GM12875 (cell line): ENCODE results near the gene CCDC127.
A peak's percentile ranks its signal among the peaks of the same experiment; 100 is the strongest.

Experiments used
- H3K4me3 ChIP-seq: one replicate; pipeline ENCODE4 v1.5.1; 2011; ENCODE audit warnings: low read depth, low read length, control low read depth
- TF ChIP-seq, protein P1 (sequence below): IDR thresholded peaks from 2 replicates; pipeline ENCODE4 v1.5.1; 2011; ENCODE audit warnings: low read depth, mild to moderate bottlenecking, control low read depth, inconsistent platforms, low read length, moderate library complexity, borderline replicate concordance; ENCODE audit not compliant: insufficient read depth

CCDC127 gene

DNA sequence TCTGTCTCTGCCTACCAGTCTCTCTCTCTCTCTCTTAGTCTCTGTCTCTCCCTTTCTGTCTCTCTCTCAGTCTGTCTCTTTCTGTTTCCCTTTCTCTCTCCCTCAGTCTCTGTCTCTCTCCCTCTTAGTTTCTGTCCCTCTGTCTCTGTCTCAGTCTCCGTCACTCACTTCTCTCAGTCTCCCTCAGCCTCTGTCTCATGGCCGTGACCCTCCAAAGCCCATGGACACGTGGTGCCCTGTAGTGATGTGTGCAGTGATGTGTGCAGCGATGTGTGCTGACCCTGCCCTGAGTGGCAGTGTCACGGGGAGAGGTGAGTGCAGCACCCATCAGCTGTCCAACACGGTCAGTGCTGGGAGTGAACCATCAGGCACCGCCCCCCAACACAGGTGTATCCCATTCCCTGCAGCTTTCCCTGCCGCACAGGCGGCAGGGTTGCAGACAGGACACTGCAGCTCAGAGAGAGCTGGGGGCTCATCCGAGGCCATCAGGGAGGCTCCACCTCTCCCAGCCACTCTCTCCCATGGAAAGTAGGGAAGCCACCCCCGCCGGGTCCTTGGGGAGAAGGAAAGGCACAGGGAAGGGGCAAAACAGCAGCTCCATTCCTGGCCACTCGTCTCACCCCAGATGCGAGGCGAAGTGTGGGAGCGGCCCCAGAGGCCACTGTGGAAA, 27.5 kb downstream of the CCDC127 start:
- no peak overlapping the region for H3K4me3 ChIP-seq
- TF ChIP-seq, protein P1, sequence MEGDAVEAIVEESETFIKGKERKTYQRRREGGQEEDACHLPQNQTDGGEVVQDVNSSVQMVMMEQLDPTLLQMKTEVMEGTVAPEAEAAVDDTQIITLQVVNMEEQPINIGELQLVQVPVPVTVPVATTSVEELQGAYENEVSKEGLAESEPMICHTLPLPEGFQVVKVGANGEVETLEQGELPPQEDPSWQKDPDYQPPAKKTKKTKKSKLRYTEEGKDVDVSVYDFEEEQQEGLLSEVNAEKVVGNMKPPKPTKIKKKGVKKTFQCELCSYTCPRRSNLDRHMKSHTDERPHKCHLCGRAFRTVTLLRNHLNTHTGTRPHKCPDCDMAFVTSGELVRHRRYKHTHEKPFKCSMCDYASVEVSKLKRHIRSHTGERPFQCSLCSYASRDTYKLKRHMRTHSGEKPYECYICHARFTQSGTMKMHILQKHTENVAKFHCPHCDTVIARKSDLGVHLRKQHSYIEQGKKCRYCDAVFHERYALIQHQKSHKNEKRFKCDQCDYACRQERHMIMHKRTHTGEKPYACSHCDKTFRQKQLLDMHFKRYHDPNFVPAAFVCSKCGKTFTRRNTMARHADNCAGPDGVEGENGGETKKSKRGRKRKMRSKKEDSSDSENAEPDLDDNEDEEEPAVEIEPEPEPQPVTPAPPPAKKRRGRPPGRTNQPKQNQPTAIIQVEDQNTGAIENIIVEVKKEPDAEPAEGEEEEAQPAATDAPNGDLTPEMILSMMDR: no peak

DNA sequence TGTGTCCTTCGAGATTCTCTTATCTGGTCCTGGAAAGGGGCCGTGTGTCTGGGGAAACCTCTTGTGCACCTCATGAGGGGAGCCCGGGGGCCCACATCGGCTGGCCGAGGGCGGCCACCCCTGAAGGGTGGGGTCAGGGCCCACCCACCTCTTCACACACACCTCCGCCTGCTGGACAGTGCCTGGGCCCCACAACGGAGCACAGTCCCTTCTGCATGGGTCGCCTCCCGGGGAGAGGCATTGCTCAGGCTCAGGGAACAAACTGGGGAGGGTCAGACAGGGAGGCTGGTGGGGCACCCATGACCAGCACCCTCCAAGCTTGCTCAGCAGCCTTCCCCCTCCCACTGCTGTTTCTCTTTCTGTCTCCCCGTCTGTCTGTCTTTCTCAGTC, 28.0 kb downstream of the CCDC127 start:
- TF ChIP-seq, protein P1: no peak

DNA sequence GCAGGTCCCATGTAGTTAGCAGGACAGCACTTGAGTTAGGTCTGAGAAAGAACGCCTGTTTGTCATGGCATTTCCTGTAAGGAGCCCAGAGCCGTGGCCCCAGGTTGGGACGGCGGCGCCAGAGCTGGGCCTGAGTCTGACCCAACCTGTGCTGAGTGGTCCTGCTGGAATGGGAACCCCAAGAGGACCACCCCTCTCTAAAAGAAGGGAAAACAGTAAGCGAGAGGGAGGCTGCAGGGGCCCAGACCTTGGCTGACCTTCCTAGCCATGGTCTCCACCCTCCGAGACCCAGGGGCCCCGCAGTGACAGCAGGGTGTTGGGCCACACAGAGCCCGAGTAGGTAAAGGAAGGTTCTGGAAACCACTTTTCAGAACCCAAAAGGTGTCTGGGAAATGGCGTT, 28.5 kb downstream of the CCDC127 start:
- no peak overlapping the region for H3K4me3 ChIP-seq
- TF ChIP-seq, protein P1: no peak

More for the DNA sequence above, 28.0 kb downstream of the CCDC127 start:
- no peak overlapping the region for H3K4me3 ChIP-seq

DNA sequence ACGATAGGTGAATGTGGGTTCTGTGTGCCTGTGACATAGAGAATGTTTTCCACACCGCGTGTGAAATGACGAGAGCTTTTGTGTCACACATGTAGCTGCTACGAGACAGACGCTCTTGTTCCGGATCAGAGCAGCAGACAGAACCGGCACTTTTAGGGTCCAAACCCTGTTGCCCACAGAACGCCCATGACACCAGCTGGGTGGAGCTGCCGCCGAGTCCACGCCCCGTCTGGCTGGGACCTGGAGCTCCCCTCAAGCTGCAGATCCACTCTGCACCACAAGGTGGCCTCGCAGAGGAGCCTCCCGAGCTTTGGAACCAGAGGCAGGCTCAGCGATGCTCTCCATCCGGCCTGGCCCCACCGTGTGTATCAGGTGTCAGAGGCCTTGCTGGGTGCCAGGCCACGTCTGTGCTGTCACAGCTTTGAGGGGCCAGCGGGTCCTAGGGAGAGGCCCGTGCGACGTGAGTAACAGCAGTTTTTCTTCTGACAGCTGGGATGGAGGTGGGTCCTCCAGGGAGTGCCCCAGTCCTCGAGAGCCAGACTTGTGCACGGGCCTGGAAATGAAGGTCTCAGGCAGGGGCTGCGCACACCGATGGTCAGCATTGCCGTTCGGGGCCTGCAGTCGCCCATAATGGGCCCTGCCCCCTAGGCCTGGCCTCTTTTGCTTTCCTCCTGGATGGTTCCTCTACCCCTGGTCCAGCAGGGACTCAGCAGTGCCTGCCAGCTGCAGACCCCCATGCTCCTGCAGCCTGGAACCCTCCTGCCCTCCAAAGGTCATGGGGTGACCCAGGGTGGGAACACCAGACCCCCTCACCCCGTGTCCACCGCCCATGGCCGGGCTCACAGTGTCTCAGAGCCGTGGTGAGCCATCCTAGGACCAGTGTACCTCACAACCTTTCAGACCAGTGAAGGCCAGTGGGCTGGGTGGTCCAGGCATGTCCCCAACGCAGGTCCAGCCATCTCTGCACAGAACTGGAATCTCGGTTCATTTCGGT, 29.2 kb downstream of the CCDC127 start:
- TF ChIP-seq, protein P1: peak; percentile 95
- no peak overlapping the region for H3K4me3 ChIP-seq

DNA sequence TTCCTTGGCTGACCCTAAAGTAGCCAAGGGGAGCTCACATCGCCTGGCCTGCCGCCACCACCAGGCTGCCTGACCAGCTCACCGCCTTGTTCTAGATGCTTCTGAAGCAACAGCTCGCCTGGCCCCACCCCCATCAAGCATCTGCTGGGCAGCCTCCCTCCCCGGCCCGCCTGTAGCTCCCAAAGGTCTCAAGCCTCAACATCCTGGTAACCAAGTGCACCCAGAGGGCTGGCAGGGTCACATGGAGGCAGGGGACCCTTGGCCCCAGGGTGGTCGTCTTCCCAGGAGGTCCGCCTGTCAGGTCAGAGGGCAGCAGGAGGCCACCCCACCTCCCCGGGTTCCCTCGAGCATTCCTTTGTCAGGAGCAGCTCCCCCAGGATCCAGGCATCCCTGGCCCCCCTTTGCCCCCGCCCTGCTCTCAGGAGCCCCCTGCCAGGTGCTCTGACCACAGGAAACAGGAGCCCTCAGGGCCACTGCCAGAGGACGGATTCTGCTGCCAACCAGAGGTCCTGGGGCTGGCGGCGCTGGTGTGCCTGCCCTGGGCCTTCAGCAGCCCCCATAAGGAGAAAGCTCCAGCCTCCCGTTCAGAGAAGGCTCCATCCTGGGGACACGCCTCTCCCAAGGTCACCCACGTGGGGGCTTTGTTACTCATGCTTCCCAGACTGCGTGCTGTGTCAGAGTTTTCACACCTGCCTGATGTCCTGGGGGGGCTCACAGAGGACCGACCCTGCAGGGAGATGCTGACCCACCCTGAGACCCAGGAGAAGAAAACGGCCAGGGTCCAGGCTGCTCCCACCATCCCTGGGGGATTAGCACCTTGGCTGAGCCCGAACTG, 30.1 kb downstream of the CCDC127 start:
- H3K4me3 ChIP-seq: no peak overlapping the region
- TF ChIP-seq, protein P1: no peak

DNA sequence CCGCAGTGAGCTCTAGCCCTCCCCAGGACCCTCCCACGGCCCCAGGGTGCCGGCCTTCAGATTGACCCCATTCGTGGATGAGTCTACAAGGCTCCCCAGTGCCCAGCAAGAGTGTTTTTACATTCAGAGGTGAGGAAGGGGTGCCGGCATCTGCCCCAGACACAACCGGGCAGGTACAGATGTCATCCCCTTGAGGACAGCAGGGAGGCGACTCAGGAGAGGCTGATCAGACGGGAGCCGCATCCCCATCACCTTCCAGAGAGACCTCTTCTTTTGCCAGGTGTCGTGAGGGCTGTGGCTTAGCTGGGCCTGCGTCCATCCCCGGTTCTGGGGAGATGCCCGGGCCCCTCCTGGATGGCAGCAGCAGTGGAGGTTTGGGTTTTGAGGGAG, 30.9 kb downstream of the CCDC127 start:
- H3K4me3 ChIP-seq: no peak overlapping the region
- TF ChIP-seq, protein P1: no peak
